H1 (cell line): ENCODE results near the gene CALM1.

Source experiments
- BRCA1 ChIP-seq: IDR thresholded peaks from 2 replicates; pipeline ENCODE4 v1.6.1; 2012; ENCODE audit warnings: low read depth, low read length, improper control_type of control experiment
- CHD1 ChIP-seq: IDR thresholded peaks from 2 replicates; pipeline ENCODE4 v1.6.1; 2012; ENCODE audit warnings: low read depth, low read length, improper control_type of control experiment
- CTCF ChIP-seq, 3 experiments: IDR thresholded peaks; 1 replicate in 2 of 3; 2 replicates in 1 of 3; pipeline versions ENCODE4 v1.5.1 to v1.6.1; 2011; ENCODE audit warnings: low read length in 3 of 3, mild to moderate bottlenecking in 3 of 3, inconsistent platforms in 2 of 3, low read depth in 1 of 3, moderate library complexity in 1 of 3; ENCODE audit not compliant: insufficient read depth in 1 of 3; ENCODE audit errors: control extremely low read depth in 1 of 3
- EZH2 ChIP-seq: fragments of 200-600 bp; sonication (generic); IDR thresholded peaks from 2 replicates; pipeline ENCODE4 v1.7.1; 2012; ENCODE audit warnings: low read depth, mild to moderate bottlenecking, moderate library complexity, low read length, inconsistent platforms; ENCODE audit not compliant: severe bottlenecking
- GABPA ChIP-seq: IDR thresholded peaks from 2 replicates; pipeline ENCODE4 v1.6.1; 2011; ENCODE audit warnings: mild to moderate bottlenecking, low read length, moderate library complexity, borderline replicate concordance; ENCODE audit not compliant: insufficient read depth
- POLR2A ChIP-seq, 2 experiments: IDR thresholded peaks; 1 replicate in 1 of 2; 2 replicates in 1 of 2; pipeline ENCODE4 v1.6.1; 2011; ENCODE audit warnings: low read depth in 2 of 2, low read length in 2 of 2, mild to moderate bottlenecking in 2 of 2; ENCODE audit errors: control extremely low read depth in 1 of 2
- SP2 ChIP-seq: IDR thresholded peaks from 2 replicates; pipeline ENCODE4 v1.6.1; 2012; ENCODE audit warnings: mild to moderate bottlenecking, low read length, inconsistent platforms
- SRF ChIP-seq: IDR thresholded peaks from 2 replicates; pipeline ENCODE4 v1.6.1; 2011; ENCODE audit warnings: mild to moderate bottlenecking, low read depth, low read length, moderate library complexity
- TAF1 ChIP-seq: IDR thresholded peaks from 2 replicates; pipeline ENCODE4 v1.6.1; 2011; ENCODE audit warnings: mild to moderate bottlenecking, low read depth, low read length
- TBP ChIP-seq: IDR thresholded peaks from 2 replicates; pipeline ENCODE4 v1.6.1; 2011; ENCODE audit warnings: low read depth, low read length, improper control_type of control experiment
- YY1 ChIP-seq: IDR thresholded peaks from 2 replicates; pipeline ENCODE4 v1.6.1; 2011; ENCODE audit warnings: low read depth, mild to moderate bottlenecking, low read length
- ZNF274 ChIP-seq: IDR thresholded peaks from 2 replicates; pipeline ENCODE4 v1.7.0; 2012; ENCODE audit warnings: low read length, borderline replicate concordance; ENCODE audit errors: extremely low read depth

GRCh38 chr14:90438841-90439240 is 42.0 kb downstream of the CALM1 start:
- TF ChIP-seq TBP (no peak), YY1 (no peak), TAF1 (no peak), ZNF274 (no peak), SRF (no peak), CTCF (IDR thresholded peaks at IDR 0.05; ENCODE audit: control extremely low read depth in 1 of 3, insufficient read depth in 1 of 3, low read depth in 1 of 3, low read length in 3 of 3) (no peak), GABPA (no peak), POLR2A (IDR thresholded peaks at IDR 0.05; ENCODE audit: control extremely low read depth in 1 of 2, low read depth in 2 of 2, low read length in 2 of 2) (no peak), EZH2 (no peak), BRCA1 (no peak), CHD1 (no peak), SP2 (no peak)
